TTC549 (cell line): ENCODE data around the gene LETM1.

Experiments
- FAIRE-seq: peaks from 2 replicates; lab custom pipeline; 2012; peaks lifted over from hg19 to GRCh38; lab: Jason Lieb, UNC

Gene LETM1

GRCh38 chr4:1793496-1793840, 62.5 kb downstream of the LETM1 start:
- no peak for FAIRE-seq

DNA sequence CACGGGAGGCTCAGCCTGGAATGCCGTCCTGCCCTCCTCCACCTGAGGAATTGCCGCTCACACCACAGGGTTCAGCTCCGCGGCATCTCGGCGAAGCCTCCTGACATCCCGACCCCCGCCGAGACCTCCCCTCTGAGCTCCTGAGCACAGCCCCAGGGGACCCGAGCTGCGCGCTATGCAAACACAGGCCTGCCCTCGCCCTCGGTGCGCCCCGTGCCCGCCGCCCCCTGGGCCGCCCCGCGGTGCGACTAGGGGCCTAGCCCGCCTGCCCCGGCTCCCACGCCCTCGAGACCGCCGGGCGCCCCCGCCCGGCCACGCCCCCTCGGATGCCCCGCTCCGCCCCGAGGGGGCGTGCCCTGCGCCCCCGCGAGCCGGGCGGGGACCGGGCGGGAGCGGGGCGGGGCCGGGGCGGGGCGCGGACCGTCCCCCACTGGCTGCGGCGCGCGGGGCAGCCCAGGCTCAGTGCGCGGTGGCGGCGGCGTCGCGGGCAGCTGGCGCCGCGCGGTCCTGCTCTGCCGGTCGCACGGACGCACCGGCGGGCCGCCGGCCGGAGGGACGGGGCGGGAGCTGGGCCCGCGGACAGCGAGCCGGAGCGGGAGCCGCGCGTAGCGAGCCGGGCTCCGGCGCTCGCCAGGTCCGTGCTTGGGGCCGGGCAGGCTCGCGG, 63.0 kb downstream of the LETM1 start, which contains the start of gene FGFR3:
Gene FGFR3 (plus strand): TSS at position 462 of the 664 bp plus-strand sequence. CDS start 642 bp downstream, outside the sequence.
- no peak for FAIRE-seq

DNA sequence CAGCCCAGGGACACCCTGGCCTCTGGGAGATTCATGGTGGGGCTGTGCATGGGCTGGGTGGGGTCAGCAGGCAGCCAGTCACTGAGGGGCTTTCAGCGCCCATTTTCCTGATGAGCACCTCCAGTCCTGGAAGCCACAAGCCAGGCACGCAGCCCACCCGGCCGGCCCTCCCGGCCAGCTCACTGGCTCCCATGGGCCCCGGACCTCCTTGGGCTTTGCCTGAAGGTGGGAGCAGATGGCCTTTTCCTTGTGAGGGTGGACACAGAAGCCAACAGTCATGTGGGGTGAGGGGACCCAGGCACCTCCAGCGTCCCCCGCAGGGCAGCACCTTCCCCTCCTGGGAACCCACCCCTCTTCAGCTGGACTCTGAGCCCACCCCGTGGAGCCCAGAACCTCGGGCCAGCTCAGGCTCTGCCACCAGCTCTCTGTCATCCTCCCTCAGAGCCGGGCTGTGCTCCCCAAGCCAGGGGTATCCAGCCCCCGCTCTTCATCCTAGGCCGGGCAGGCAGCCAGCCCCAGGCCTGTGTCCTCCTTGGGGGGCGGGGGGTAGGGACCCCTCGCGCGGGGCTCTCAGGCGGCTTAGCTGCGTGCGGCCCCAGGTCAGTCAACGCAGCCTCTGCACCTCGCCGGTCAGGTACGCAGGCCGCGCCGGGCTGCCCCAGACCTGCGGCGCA, 63.7 kb downstream of the LETM1 start:
- FAIRE-seq = no peak

- no peak for FAIRE-seq
Observed at GRCh38 chr4:1790005-1790404, 66.0 kb downstream of the LETM1 start.

- no peak for FAIRE-seq
Observed at GRCh38 chr4:1789552-1789951, 66.4 kb downstream of the LETM1 start.

GRCh38 chr4:1788254-1788973, 67.5 kb downstream of the LETM1 start:
- no peak for FAIRE-seq

DNA sequence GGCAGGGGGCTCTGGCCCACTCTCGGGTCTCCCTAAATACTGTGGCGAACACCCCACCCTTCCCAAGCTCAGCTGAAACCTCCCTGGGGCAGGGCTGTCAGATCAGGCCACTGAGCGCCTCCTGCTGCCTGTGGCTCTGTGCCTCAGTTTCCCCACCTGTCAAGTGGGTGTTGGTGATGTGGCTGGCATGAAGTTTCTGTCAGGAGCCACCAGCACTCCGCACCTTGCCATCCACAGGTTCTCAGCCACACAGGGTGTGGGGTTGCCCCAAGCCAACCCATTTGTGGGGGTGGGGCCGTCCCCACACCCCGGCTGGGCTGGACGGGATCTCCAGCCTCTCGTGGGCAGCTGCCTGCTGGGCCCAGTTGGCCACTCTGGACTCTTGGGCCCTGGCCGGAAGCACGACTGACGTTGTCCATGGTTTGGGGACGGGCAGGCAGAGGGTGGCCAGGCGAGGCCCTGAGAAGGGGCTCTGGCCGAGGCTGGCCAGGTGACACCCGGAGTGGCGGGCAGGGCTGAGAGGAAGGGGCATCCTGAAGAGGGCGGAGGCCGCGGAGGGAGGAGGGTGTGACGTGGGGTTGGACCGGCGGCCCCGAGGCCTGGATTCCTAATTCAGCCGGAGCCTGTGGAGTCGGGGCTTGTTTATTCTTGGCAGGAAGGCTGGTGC, 68.4 kb downstream of the LETM1 start:
- FAIRE-seq = no peak

GRCh38 chr4:1786544-1787362, 69.2 kb downstream of the LETM1 start:
- no peak for FAIRE-seq

DNA sequence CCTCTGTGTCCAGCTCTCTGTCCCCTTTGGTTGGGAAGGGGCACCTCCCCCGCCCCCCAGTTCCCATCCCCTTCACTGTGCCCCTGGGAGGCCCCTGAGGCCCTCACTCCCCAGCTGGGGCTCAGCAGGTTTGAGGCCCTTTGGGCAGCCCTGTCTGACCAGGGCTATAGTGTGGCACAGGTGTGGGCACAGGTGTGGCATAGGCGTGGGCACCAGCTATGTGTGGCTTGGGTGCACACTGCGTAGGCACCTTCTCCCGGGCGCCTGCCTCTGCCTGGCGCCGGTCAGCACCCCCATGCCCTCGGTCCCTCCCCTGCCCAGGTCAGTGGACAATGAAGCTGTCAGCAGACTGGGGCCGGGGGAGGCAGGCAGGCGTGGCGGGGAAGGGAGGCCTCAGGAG, 70.4 kb downstream of the LETM1 start:
- FAIRE-seq = no peak

DNA sequence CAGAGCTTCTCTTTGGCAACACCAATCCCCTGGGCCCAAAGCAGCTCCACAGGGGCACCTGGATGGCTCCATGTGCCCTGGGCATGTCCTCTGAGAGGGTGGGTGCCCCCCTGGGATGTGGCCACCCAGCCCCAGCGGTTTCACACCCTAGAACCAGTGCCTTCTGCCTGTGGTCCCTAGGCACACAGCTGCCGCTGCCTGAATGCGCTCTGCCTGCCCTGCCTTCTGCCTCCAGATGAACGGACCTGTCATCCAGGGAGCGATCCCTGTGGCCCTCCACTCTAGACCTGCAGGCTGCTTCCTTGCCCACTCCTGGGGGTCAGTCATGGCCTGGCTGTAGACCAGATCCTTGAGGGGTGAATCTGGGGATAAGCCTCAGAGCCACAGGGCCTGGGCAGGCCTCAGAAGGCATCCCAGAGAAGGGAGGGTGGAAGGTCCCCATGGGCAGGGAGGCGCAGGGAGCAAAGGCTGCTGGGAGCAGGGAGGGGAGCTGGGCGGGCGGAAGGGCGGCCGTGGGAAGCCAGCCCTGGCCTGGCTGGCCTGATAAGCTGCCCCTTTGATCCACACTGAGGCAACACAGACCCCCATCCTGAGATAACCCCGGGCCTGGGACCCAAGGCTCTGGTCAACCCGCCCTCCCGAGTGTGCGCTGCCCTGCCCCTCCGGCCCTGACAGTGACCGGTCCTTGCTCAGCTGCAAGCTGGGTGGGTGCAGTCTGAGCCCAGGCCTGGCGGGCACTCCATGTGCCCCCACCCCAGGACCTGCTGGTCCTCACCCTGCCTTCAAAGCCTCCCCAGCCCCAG, 71.0 kb downstream of the LETM1 start:
- no peak for FAIRE-seq

GRCh38 chr4:1784395-1784788, 71.6 kb downstream of the LETM1 start:
- FAIRE-seq = no peak

DNA sequence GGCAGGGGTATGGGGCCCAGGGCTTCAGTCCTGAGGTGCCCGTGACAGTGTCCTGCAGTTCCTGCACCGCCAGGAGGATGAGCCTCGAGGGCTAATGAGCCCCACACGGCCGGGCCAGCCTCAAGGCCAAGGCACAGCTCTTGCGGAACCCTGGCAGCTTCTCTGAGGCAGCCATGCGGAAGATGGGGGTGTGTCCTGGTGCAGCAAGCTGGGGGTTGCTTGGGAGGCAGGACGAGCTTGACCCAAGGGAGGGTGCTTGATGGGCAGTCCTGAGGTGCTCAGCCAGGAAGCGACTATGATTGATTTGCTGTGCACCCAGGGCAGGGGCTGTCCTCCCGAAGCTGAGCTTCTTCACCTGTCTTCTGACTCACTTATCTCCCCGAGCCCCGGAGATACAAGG, 72.0 kb downstream of the LETM1 start:
- FAIRE-seq = no peak

- FAIRE-seq = no peak
Observed at GRCh38 chr4:1783015-1783414, 72.9 kb downstream of the LETM1 start.

DNA sequence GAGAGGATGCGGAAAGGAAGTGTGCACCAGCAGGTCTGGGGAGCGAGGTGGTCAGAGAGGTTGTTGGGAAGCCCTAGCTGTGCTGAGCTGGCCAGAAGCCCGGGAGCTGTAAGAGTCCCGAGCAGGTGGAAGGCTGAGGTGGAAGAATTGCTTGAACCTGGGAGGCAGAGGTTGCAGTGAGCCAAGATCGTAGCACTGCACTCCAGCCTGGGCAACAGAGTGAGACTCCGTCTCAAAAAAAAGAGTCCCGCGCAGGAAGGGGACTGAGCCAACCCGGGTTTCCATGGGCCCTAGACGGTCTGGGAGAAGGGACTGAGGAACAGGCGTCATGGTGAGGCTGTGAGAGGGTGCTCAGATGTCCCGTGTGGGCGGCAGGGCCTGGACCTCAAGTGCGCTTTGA, 75.5 kb downstream of the LETM1 start:
- FAIRE-seq = no peak

GRCh38 chr4:1779588-1780382, 76.2 kb downstream of the LETM1 start:
- no peak for FAIRE-seq

GRCh38 chr4:1778642-1779392, 77.1 kb downstream of the LETM1 start:
- no peak for FAIRE-seq

GRCh38 chr4:1777822-1778641, 77.9 kb downstream of the LETM1 start:
- no peak for FAIRE-seq

DNA sequence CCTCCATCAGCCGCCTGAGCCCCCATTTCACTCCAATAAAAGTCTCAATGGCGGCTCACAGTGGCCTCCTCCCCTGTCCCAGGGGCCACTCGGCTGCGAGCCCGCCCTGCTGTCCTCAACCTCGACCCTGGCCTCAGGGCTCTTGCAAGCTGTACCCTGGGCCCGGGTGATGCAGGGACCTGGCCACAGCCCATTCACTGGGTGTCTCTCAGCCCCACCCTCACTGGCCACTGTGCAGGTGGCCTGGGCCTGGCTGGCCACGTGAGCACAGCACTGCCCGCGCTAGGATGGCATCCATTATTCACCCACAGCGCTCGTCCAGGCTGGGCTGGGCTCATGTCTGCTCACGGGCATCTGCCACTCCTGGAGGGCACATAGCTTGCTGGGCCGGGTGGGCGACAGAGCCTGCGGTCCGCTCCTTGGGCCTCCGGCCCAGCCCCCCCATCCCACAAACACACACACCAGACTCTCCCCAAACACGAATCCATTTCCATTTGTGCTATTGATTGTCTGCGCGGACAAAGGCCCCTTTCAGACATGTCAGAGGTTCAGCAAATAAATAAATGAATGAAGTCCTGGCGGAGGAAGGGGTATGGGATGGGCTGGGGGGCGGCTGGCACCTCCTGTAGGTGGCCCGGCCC, 79.3 kb downstream of the LETM1 start:
- FAIRE-seq = no peak
